GM10266 (cell line): Measurements from ENCODE around the gene CTNNBIP1.

Source experiments
- DNase-seq: peaks from one replicate; pipeline ENCODE4 v3.0.0; 2012; ENCODE audit errors: extremely low spot score
- TF ChIP-seq, protein P1 (sequence below): IDR thresholded peaks from 2 replicates; pipeline ENCODE4 v1.5.1; 2012; ENCODE audit warnings: mild to moderate bottlenecking, low read depth; ENCODE audit not compliant: control insufficient read depth, insufficient read depth; ENCODE audit errors: missing control alignments

Gene CTNNBIP1

DNA sequence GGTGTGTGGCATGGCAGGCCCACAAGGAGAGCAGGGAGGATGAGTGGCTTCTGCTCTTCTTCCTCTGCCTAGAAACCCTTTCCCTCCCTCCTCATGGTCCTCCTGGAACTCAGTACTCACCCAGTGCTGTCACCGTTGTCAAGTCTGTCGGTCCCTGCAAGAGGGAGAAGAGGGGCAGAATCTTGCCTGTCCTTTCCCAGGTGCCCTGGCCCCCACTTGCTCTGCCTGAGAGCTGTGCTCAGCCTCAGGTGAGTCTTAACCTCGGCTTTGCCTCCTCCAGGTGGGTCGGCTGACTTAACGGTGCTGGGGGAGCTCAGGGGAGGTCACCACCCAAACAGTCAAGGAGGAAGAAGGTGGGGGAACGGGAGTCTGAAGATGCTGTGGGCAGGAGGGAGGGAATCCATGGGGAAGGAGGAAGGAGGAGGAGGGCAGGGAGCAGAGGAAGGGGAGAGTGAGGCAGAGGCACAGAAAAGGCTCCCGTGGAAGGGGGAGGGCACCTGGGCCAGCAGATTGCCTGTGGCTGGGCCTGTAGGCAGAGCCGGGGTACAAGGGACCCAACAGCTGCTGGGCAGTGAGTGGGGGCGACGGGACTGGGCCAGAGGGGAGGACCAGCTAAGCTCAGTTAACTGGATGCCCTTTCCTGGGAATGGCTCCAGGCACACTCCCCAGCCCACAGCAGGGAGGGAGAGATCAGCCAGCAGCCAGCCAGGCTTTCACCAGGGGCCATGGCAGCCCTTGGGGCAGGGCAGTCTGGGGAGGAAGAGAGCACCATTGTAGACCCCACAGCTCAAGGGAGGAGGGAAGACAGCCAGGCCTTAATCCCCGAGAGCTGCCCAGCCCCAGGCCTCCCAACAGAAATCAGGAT, 26.3 kb downstream of the CTNNBIP1 start:
- TF ChIP-seq, protein P1, sequence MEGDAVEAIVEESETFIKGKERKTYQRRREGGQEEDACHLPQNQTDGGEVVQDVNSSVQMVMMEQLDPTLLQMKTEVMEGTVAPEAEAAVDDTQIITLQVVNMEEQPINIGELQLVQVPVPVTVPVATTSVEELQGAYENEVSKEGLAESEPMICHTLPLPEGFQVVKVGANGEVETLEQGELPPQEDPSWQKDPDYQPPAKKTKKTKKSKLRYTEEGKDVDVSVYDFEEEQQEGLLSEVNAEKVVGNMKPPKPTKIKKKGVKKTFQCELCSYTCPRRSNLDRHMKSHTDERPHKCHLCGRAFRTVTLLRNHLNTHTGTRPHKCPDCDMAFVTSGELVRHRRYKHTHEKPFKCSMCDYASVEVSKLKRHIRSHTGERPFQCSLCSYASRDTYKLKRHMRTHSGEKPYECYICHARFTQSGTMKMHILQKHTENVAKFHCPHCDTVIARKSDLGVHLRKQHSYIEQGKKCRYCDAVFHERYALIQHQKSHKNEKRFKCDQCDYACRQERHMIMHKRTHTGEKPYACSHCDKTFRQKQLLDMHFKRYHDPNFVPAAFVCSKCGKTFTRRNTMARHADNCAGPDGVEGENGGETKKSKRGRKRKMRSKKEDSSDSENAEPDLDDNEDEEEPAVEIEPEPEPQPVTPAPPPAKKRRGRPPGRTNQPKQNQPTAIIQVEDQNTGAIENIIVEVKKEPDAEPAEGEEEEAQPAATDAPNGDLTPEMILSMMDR: no peak
- no peak for DNase-seq

DNA sequence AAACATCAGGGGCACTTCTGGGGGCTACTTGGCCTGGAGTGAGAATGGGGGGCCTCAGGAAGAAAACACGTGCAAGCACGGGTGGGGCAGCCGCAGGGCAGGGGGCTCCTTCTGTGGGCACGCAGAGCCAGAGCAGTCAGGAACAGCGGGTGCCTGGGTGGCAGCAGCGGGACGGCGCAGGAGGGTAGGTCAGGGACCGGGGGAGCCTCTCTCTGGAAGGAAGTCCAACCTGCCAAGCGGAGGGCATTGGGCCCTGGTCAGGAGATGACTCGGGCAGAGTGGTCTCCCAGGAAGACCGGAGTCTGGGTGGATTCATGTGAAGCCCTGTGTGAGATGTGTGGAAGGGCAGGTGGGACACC, 27.1 kb downstream of the CTNNBIP1 start:
- TF ChIP-seq, protein P1: no peak
- no peak for DNase-seq

DNA sequence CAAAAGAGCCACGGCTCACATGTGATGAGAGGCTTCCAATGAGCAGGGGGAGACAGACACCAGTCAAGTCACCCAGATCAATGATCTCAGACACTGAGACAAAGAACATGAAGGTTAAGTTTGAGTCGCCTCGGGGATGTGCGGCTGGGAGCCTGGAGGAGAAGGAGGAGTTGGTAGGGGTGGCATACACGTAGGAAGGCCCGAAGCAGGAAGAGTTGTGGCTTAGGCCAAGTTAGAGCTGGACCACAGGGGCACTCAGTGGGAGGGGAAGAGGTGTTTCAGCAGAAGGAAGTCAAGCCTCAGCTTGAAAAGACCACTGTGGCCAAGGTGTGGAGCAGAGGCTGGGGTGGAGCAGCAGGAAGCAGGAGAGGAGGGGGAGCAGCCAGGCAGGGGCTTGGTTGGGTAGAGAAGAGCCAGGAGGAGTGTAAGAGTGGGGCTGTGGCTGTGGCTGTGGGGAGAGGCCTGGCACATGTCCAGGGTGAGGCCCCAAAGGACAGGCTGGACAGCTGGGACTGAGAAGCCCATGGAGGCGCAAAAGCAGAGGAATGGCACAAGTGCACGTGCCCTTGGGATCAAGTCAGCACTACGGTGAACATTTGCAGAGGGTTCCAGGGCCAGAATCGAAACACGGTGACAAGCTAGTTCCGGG, 27.6 kb downstream of the CTNNBIP1 start:
- no peak for DNase-seq
- TF ChIP-seq, protein P1: no peak

DNA sequence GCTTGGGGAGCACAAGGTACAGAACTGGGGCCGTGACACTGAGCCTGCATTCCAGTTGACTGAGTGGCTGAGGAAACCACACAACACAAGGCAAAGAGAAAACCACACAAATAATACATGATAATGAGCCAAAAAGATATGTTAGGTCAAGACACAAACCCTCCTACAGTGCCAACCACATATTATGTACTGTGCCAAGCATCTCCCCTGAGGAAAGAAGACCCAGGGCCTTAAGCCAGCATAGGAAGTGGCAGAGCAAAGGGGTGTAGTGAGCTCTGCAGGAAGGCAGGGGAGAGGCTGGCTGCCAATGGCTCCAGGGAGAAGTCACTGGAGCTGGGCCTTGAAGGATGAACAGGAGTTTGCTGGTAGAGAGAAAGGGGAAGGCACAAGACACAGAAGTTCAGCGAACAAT, 28.2 kb downstream of the CTNNBIP1 start:
- no peak for DNase-seq

DNA sequence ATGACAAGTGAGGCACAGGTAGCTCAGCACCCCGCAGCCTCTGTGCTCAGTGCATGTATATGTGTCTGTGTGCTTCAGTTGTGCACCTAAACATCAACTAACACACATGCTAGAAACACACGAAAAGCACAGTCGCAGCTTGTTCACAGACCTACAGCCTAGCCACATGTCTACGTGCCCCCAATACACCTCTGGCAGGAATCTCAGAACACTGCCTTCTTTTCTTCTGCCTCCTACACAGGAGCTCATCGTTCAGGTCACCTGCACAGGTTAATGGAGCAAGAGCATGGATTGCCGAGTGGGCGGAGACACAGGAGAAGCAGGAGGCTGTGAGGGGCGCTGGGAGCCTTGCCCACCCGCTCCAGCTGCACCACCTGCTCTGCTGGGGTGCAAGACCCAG, 31.7 kb downstream of the CTNNBIP1 start:
- no peak for DNase-seq
- TF ChIP-seq, protein P1: no peak

More for the DNA sequence above, 28.2 kb downstream of the CTNNBIP1 start:
- TF ChIP-seq, protein P1: no peak

DNA sequence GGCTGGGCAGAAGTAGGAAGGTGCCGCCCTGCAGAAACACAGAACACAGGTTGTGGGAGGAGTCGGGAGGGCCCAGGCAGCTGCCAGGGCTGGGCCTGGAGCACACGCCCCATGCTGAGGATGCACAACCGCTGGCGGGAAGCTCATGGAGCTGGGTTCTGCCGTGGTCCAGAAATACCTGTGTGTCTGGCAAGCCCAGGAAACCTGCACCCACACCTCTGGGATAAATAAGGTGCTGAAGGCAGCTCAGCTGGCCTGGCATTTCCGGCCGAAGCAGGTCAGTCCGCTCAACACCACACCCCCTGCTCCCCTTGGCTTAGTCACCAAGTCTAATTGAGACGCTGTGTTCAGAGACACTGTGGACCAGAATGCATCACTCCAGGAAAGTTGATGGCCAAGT, 32.1 kb downstream of the CTNNBIP1 start:
- TF ChIP-seq, protein P1: no peak
- DNase-seq: no peak

DNA sequence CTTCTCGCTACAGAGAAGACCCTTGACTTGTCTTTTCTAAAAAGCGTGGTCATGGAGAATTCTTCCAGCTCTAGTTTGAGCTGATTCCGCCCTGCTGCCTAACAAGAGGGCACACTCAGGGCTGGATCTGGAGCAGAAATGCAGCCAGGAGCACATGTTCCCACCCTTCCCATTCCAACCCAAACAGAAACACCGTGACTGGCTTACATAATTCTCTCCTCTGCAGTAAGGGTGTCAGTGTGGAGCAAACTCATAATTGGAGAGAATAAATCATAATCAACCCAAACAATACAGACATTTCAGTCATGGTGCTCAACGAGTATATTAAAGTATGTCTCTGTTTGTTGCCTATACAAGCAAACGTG, 34.5 kb downstream of the CTNNBIP1 start:
- TF ChIP-seq, protein P1: no peak
- DNase-seq: no peak
